Measurements from ENCODE around the gene CCDC74A.
"Not testable (repeated sequence)": the region's sequence is repeated elsewhere in the genome, so short reads cannot be mapped to it uniquely, and the experiment has no call there.

The CCDC74A gene

DNA sequence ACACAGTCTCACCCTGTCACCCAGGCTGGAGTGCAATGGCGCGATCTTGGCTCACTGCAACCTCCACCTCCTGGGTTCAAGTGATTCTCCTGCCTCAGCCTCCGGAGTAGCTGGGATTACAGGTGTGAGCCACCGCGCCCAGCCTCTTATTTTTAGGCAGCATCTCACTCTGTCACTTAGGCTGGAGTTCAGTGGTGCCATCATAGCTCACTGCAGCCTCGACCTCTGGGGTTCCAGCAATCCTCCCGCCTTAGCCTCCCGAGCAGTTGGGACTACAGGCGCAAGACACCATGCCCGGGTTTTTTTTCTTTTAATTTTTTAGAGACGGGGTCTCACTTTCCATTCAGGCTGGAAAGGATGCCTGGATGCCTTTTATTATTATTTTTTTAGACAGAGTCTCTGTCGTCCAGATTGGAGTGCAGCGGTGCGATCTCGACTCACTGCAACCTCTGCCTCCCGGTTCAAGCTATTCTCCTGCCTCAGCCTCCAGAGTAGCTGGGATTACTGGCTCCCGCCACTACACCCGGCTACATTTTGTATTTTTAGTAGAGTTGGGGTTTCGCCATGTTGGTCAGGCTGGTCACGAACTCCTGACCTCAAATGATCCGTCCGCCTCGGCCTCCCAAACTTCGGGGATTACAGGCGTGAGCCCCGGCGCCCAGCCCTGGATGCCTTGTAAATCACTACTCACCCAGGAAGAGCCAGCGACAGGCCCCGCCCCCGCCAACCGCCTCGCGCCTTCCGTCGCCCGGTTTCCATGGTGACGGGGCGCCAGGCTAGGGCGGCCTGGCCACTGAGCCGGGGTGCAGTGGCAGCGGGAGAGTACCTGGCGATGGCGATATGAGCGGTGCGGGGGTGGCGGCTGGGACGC lies at the start of gene CCDC74A:
Gene CCDC74A, plus strand, starts transcription at position 758 of the 871 bp plus-strand sequence. Its CDS starts 83 bp downstream, at position 841.
- peak; percentile 78 to 84 for DNase-seq (ENCODE audit: low spot score in 2 of 2)
- not testable (repeated sequence) for H3K36me3 Mint-ChIP-seq, H3K9me3 Mint-ChIP-seq
- peak within 1 kb of the TSS; percentile 76 for H3K27ac Mint-ChIP-seq
- ATAC-seq, result peak; percentile 89
- H3K4me3 Mint-ChIP-seq, result peak within 1 kb of the TSS; percentile 81
- peaks cover 16% of the 10 kb centered on the region for H3K4me1 Mint-ChIP-seq

DNA sequence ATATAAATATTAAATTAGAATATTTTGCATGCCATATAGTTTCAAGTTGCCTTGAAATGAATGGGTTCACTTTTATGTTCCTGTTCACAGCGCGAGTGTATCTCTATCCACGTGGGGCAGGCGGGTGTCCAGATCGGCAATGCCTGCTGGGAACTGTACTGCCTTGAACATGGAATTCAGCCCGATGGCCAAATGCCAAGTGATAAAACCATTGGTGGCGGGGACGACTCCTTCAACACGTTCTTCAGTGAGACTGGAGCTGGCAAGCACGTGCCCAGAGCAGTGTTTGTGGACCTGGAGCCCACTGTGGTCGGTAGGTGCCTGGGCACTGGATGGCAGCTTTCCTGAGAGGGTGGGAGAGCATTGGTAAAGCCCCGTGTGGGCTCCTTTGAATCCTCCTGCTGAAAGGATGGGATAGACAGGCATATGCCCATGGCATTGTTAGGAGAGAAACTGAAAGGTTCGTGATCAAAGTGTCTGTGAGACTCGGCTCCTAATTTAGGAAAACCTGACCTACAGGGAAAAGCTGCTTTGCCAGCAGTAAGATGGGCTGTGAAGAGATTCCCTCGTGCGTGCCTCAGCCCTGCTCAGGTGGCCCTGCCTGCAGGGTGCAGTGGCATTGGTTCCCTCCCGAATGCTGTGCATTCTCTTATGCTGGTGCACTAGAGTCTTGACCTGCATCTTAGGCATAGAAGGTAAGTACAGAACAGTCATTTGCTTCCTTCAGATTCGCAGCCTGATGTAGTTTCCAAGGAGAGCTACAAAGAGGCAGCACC lies 49.4 kb upstream of the CCDC74A start:
- H3K4me3 Mint-ChIP-seq; H3K4me1 Mint-ChIP-seq; H3K36me3 Mint-ChIP-seq; ATAC-seq; H3K27ac Mint-ChIP-seq; H3K9me3 Mint-ChIP-seq; DNase-seq (ENCODE audit: low spot score in 2 of 2): not testable (repeated sequence)

DNA sequence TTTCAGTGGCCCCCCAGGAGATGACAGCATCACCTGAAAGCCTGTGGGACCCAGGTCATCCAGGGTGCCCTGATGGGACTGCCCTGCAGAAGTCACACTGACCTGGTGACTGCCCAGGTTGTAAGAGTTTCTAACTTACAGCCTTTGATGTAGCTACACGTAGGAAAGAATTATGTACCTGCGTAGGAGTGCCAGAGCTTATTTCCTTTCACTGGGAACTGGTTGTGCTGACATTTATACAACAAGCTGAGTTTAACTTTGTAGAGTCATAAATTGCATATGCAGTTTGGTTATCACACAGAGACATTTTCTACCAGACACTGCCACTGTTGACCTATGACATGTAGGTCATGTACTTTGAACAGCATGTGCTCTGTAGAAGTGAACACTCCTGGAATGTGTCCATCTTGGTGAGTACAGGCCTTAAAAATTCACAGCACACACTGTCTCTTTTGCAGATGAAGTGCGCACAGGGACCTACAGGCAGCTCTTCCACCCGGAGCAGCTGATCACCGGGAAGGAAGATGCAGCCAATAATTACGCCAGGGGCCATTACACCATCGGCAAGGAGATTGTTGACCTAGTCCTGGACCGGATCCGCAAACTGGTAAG lies 48.7 kb upstream of the CCDC74A start:
- H3K27ac Mint-ChIP-seq; H3K9me3 Mint-ChIP-seq; H3K36me3 Mint-ChIP-seq; H3K4me1 Mint-ChIP-seq; H3K4me3 Mint-ChIP-seq; ATAC-seq; DNase-seq (ENCODE audit: low spot score in 2 of 2): not testable (repeated sequence)

DNA sequence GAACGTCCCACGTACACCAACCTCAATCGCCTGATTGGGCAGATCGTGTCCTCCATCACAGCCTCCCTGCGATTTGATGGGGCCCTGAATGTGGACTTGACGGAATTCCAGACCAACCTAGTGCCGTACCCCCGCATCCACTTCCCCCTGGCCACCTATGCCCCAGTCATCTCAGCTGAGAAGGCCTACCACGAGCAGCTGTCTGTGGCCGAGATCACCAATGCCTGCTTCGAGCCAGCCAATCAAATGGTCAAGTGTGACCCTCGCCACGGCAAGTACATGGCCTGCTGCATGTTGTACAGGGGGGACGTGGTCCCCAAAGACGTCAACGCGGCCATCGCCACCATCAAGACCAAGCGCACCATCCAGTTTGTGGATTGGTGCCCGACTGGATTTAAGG lies 47.3 kb upstream of the CCDC74A start:
- H3K27ac Mint-ChIP-seq; H3K4me1 Mint-ChIP-seq; H3K36me3 Mint-ChIP-seq; H3K9me3 Mint-ChIP-seq; ATAC-seq; DNase-seq (ENCODE audit: low spot score in 2 of 2); H3K4me3 Mint-ChIP-seq: not testable (repeated sequence)

DNA sequence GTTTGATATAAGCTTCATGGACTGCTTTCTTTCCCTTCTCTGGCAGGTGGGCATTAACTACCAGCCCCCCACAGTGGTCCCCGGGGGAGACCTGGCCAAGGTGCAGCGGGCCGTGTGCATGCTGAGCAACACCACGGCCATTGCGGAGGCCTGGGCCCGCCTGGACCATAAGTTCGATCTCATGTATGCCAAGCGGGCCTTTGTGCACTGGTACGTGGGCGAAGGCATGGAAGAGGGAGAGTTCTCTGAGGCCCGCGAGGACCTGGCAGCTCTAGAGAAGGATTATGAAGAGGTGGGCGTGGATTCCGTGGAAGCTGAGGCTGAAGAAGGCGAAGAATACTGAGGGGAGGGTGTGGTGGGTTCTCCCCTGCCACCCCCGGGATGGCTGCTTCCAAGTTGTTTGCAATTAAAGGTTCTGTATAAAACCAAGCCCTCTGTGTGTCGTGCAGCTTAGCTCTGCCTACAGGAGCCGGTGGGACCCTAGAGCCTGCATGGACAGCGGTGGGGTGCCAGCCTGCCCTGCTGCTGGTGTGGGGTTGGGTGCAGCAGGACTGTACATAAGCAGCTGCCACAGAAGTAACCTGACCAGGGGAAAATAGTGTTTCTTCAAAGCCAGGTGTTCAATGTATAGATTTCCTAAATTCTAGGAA lies 45.1 kb upstream of the CCDC74A start:
- not testable (repeated sequence) for H3K4me3 Mint-ChIP-seq; H3K27ac Mint-ChIP-seq; H3K9me3 Mint-ChIP-seq; H3K4me1 Mint-ChIP-seq; ATAC-seq; DNase-seq (ENCODE audit: low spot score in 2 of 2)
- peaks cover 17% of the 10 kb centered on the region for H3K36me3 Mint-ChIP-seq

DNA sequence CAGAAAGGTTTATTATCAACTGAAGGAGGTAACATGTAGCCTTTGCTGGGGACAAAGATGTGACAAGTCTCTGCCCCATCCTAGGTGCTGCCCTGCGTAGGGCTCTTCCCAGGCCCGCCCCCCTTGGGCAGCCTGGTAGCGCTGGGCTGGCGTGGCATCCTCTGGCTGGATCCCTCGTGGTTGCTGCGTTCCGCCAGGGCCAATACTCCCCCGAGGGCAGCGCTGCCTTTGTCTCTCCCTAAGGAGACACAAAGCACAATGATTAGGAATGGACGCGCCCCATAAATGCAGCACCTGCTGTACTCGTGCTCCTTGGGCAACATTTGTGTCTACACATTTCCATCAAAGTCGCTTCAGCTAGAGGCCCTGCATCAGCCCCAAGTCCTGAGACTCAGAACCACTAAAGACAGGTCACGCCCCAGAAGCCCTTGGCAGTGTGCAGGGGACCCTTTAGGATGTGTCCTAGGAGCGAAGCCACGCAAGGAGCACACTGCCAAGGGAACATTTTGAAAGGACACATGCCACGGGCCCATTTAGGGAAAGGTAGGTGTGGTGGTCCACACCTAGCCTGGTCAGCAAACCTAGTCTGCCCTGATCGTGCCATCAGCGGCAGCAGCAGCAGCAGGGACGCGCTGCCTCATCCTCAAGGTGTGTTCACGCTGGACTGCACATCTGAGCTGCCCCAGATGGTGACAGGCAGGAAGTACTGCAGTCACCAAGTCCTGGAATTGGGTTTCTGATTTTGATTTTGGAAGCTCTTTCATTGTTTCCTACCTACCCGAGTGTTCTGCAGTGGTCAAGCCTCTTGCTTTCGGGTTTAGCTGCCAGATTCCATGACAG lies 43.5 kb upstream of the CCDC74A start:
- H3K4me3 Mint-ChIP-seq; ATAC-seq; H3K27ac Mint-ChIP-seq; DNase-seq (ENCODE audit: low spot score in 2 of 2); H3K9me3 Mint-ChIP-seq: not testable (repeated sequence)
- Mint-ChIP-seq H3K36me3 (peaks cover 29% of the 10 kb centered on the region), H3K4me1 (peaks cover 14% of the 10 kb centered on the region)

DNA sequence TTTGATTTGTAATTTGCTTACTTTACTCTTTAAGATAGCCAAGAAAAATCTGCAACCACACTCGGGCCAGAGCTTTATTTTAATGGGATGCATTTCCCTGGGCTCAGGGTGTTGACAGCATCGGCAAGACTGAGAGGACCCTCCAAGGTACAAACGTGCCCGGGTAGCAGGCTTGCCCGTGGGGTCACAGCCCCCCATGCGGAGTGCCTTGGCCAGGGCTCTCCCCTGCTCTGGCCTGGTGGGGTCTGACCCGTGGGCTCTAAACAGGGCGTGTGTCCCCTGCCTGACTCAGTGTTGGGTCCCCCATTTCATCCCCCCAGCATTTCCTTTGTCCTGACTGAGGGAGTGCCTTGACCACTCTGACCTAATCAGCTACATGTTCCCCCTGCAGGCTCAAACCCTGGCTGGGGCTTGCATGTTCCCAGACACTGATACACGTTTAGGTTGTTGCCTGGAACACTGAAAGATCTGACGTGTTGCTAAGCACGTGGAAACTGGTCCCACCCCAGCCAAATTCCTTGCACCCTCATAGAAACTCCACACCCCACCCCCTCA lies 42.7 kb upstream of the CCDC74A start:
- not testable (repeated sequence) for H3K27ac Mint-ChIP-seq; ATAC-seq; H3K4me3 Mint-ChIP-seq; H3K9me3 Mint-ChIP-seq; DNase-seq (ENCODE audit: low spot score in 2 of 2)
- H3K36me3 Mint-ChIP-seq, result peaks cover 29% of the 10 kb centered on the region
- peaks cover 16% of the 10 kb centered on the region for H3K4me1 Mint-ChIP-seq

DNA sequence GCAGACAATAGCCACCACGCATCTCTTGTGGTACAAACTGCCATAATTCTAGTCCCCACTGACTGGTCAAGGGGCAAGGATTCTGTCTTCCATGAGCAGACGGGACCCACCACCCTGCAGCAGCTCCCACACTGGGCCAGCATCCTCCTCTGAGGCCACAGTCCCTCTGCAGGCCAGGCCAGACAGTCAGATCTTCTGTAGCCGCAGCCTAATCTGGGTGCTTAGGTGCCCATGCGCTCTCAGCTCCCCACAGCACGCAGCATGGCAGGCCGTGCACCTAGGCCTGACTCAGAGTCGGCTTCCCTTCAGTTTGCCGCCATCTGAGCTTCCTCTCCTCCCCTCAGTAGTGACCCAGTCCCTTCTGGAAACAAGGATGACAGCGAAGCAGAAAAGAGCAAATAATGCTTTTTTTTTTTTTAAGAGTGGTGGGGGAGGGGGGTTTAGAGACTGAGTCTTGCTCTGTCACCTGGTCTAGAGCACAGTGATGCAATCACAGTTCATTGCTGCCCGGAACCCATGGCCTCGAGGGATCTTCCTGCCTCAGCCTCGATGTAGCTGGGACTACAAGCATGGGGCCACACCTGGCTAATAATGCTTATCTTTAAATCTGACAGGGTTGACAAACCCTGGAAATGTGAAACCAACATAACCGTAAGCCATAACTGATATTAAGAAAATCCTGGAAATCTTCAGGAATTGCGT lies 41.3 kb upstream of the CCDC74A start:
- H3K4me1 Mint-ChIP-seq, result peaks cover 30% of the 10 kb centered on the region
- H3K4me3 Mint-ChIP-seq; DNase-seq (ENCODE audit: low spot score in 2 of 2); ATAC-seq; H3K9me3 Mint-ChIP-seq; H3K27ac Mint-ChIP-seq: not testable (repeated sequence)
- peaks cover 35% of the 10 kb centered on the region for H3K36me3 Mint-ChIP-seq

DNA sequence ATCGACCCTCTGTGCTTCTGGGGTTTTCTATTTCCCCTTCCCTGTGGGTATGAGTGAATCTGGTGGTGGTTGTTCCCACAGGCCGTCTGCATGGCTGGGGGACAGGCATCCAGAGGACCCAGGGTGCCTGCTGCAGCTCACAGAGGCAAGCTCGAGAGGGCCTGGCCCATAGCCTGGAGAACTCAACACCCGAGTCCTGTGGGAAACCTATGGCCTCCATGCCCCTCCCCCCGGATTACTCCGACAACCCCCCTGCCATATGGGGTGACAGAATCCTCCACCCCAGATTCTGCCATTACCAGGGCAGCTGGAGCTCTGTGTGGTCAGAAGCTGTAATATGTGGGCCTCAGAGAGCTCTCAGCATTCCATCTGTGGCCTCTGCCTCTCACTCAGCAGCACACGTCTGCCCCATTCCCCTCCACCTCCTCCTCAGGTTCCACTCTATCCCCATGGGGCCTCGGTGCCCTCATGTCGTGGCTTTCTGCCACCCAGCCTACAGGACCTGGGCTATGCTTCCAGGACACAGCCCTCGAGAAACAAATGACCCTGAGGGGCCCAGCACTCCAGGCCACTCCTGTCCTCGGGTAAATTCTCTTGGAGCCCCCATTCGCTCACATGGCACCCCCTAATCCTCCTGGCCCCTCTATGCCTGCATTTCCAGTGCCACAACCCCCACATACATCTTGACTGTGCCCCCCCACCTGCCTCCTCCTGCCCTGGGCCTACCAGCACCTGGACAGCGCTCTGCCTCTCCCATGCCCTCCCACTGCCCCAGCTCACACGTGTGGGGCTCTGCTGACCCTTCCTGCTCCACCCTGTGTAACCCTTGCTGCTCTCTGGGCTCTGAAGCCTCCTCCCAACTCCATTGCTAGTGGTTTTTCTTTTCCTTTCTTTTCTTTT lies 39.1 kb upstream of the CCDC74A start:
- Mint-ChIP-seq H3K9me3 (no peaks in the 10 kb centered on the region), H3K4me3 (no peak overlapping the region), H3K4me1 (peaks cover 38% of the 10 kb centered on the region), H3K36me3 (peaks cover 48% of the 10 kb centered on the region), H3K27ac (peak overlapping the region; percentile 83)
- no peak for ATAC-seq
- DNase-seq (ENCODE audit: low spot score in 2 of 2), result no peak

DNA sequence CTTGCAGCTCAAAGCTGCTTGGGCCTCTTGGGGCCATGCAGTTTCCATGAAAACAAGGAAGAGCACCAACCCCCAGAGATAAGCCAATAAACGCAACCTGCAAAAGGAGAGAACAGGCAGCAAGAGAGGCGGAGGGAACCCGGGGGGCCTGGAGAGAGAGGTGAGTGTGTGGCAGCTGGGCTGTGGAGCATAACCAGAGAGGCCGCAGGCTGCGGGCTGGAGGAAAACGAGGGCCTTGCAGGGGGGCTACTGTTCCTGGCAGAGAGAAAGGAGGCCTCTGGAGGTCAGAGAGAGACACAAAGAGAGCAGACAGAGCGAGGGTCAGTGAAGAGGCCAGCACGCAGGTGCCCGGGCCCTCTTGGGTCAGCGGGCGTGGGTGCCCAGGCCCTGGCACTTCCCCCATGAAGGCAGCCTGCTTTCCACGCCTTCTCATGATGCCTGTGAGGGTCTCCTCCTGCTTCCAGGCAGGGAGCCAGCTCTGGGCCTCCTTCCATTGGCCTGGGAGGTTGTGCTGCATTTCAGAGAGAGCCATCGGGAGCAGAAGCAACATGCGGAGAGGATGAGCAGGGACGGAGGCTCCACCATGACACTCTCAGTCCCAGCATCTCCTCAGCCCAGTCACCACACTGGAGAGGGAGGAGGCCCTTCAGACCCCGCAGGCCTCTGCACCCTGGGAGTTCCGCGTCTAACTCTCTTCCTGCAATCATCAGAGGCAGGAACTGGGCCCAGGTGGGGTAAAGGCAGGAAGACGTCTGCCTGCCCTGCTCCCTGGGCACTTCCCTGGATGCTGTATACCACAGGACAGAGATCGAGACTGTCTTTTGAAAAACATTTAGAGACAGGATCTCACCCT lies 36.8 kb upstream of the CCDC74A start:
- peak overlapping the region; percentile 93 for H3K27ac Mint-ChIP-seq
- H3K36me3 Mint-ChIP-seq, result peaks cover 58% of the 10 kb centered on the region
- peak overlapping the region; percentile 95 for H3K4me3 Mint-ChIP-seq
- ATAC-seq, H3K9me3 Mint-ChIP-seq: not testable (repeated sequence)
- H3K4me1 Mint-ChIP-seq, result peaks cover 44% of the 10 kb centered on the region
- peak; percentile 8 to 64 for DNase-seq (ENCODE audit: low spot score in 2 of 2)

DNA sequence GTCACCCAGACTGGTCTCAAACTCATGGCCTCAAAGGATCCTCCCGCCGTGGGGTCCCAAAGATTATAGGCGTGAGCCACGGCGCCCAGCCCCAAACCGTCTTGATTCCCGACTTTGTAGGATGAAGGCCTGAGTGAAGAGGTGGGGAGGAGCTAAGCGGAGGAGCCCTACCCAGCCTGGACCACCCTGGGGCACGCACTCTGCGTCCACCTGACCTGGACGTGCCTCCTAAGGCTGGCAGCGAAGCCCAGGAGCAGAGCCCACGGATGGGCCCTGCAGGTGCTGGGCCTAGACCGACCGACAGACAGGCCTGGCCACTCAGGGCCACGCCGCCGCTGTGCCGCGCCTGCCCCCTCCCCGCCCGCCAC lies 36.2 kb upstream of the CCDC74A start:
- ATAC-seq, result peak; percentile 14

DNA sequence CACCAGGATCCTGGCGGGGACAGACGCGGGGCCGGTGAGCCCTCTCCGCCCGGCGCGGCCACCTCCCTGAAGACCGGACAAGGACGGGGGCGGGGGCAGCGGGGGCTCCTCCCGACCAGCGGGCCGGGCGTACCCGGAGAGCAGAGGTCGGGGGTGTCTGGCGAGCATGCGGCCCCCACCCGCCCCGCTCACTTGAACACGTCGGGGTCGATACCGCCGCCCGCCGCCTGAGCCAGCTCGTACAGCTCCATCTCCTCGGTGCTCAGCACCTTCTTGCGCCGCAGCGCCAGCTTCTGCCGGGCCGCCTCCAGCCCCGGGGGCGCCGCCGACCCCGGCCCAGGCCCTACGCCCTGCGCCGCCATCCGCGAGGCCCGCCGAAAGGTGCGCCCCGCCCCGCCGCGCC lies 35.7 kb upstream of the CCDC74A start, which contains the start of gene MZT2A:
Gene MZT2A, minus strand, starts transcription at position 383 of the 403 bp plus-strand sequence. Its CDS starts 21 bp downstream, at position 362.
- not testable (repeated sequence) for H3K9me3 Mint-ChIP-seq; DNase-seq (ENCODE audit: low spot score in 2 of 2)
- peak; percentile 2 for ATAC-seq
- Mint-ChIP-seq H3K36me3 (peaks cover 58% of the 10 kb centered on the region), H3K4me3 (peak within 1 kb of the TSS; percentile 95), H3K4me1 (peaks cover 44% of the 10 kb centered on the region), H3K27ac (peak within 1 kb of the TSS; percentile 98)

More for the DNA sequence above, 36.2 kb upstream of the CCDC74A start:
- peaks cover 54% of the 10 kb centered on the region for H3K36me3 Mint-ChIP-seq
- DNase-seq (ENCODE audit: low spot score in 2 of 2), result peak in 1 of 2 donors; percentile 12
- H3K4me3 Mint-ChIP-seq, result peak overlapping the region; percentile 95
- peak overlapping the region; percentile 93 for H3K27ac Mint-ChIP-seq
- H3K9me3 Mint-ChIP-seq, result not testable (repeated sequence)
- peaks cover 44% of the 10 kb centered on the region for H3K4me1 Mint-ChIP-seq
